Neural progenitor cell (in vitro differentiated cells): ENCODE data around the gene INSIG1.

Source experiments
- CTCF ChIP-seq: fragments of 200-600 bp; sonication (generic); IDR thresholded peaks from 2 replicates; pipeline ENCODE4 v1.5.1; 2017; ENCODE audit warnings: antibody characterized with exemption, mild to moderate bottlenecking
- EZH2 ChIP-seq: fragments of 200-600 bp; sonication (generic); IDR thresholded peaks from 2 replicates; pipeline ENCODE4 v1.6.1; 2017; ENCODE audit warnings: antibody characterized with exemption, mild to moderate bottlenecking, moderate library complexity
- EZH2phosphoT487 ChIP-seq: fragments of 200-600 bp; sonication (generic); IDR thresholded peaks from 2 replicates; pipeline ENCODE4 v1.6.1; 2017; ENCODE audit warnings: antibody characterized with exemption

- TF ChIP-seq CTCF (no peak), EZH2 (no peak), EZH2phosphoT487 (no peak)
These were observed 18.3 kb downstream of the INSIG1 start for GRCh38 chr7:155315977-155316376.
